HL-60 (cell line): ENCODE data around the gene ADAM33.

ENCODE experiments used
- GABPA ChIP-seq: IDR thresholded peaks from 2 replicates; pipeline ENCODE4 v1.6.1; 2012; ENCODE audit warnings: low read depth
- POLR2AphosphoS5 ChIP-seq: IDR thresholded peaks from 2 replicates; pipeline ENCODE4 v1.6.1; 2012; ENCODE audit warnings: low read depth
- TF ChIP-seq, protein P1 (sequence below): IDR thresholded peaks from one replicate; pipeline ENCODE4 v1.5.1; 2011; ENCODE audit warnings: low read length, control low read depth, inconsistent platforms; ENCODE audit not compliant: insufficient read depth

- TF ChIP-seq, protein P1, sequence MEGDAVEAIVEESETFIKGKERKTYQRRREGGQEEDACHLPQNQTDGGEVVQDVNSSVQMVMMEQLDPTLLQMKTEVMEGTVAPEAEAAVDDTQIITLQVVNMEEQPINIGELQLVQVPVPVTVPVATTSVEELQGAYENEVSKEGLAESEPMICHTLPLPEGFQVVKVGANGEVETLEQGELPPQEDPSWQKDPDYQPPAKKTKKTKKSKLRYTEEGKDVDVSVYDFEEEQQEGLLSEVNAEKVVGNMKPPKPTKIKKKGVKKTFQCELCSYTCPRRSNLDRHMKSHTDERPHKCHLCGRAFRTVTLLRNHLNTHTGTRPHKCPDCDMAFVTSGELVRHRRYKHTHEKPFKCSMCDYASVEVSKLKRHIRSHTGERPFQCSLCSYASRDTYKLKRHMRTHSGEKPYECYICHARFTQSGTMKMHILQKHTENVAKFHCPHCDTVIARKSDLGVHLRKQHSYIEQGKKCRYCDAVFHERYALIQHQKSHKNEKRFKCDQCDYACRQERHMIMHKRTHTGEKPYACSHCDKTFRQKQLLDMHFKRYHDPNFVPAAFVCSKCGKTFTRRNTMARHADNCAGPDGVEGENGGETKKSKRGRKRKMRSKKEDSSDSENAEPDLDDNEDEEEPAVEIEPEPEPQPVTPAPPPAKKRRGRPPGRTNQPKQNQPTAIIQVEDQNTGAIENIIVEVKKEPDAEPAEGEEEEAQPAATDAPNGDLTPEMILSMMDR: no peak
- TF ChIP-seq POLR2AphosphoS5 (no peak), GABPA (no peak)
Observed at GRCh38 chr20:3681352-3681930, 369 bp downstream of the ADAM33 start.
